HG03139 (cell line): Measurements from ENCODE around the gene PPP2R5D.
"Not testable (repeated sequence)": the region's sequence is repeated elsewhere in the genome, so short reads cannot be mapped to it uniquely, and the experiment has no call there.

Experiments
- ATAC-seq: cut with Tn5 transposase; IDR thresholded peaks from one replicate; pipeline ENCODE4 v1.9.1; 2021; ENCODE audit not compliant: unreplicated experiment

PPP2R5D gene

GRCh38 chr6:43021270-43022047 is 37.1 kb downstream of the PPP2R5D start, which contains the start of gene RRP36:
RRP36 (plus strand) TSS chr6:43021623; CDS start chr6:43021655, 32 bp downstream.
- peak; percentile 69 for ATAC-seq

DNA sequence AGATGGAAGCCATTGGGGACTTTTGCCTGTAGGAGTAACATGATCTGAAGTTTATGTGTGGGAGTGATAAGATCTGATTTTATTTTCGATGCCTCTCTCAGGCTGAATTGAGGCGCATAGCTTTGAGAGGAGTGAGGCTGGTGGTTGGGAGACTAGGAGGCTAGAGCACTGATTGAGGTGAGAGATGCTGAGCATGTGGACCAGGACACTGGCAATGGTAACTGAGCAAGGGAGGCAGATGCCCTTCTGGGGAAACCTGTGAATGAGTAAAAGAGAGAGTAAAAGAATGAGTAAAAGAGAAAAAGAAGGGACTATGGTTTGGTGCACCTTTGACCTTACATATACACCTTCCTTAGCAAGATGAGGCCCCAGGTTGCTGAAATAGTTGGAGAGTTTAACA is 40.1 kb downstream of the PPP2R5D start:
- ATAC-seq: no peak

DNA sequence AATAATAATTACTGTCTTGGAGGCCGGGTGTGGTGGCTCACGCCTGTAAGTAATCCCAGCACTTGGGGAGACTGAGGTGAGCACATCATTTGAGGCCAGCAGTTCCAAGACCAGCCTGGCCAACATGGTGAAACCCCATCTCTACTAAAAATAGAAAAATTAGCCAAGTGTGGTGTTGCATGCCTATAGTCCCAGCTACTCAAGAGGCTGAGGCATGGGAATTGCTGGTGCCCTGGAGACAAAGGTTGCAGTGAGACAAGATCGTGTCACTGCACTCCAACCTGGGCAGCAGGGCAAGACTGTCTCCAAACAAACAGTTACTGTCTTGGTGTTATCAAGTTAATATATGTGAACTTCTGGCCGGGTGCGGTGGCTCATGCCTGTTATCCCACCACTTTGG is 42.0 kb downstream of the PPP2R5D start:
- ATAC-seq: no peak

DNA sequence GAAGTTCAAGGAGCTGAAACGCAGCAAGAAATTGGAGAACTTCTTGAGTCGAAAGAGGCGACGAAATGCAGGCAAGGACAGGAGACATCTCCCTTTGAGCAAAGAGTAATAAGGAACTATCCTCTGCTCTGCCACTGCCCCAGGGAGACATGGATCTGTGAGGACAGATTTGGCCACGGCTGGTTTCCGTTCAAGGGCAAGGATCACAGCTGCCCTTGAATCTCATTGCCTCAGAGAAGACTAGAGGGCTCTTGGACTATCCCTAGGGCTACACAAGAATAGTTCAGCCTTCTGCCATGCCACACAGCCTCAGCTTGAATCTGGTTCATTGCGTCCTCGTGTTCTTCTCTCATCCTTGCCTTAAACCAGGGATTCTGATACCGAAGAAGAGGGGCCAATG is 44.8 kb downstream of the PPP2R5D start:
- no peak for ATAC-seq

- no peak for ATAC-seq
Measured at GRCh38 chr6:43032326-43032725, 48.0 kb downstream of the PPP2R5D start.

DNA sequence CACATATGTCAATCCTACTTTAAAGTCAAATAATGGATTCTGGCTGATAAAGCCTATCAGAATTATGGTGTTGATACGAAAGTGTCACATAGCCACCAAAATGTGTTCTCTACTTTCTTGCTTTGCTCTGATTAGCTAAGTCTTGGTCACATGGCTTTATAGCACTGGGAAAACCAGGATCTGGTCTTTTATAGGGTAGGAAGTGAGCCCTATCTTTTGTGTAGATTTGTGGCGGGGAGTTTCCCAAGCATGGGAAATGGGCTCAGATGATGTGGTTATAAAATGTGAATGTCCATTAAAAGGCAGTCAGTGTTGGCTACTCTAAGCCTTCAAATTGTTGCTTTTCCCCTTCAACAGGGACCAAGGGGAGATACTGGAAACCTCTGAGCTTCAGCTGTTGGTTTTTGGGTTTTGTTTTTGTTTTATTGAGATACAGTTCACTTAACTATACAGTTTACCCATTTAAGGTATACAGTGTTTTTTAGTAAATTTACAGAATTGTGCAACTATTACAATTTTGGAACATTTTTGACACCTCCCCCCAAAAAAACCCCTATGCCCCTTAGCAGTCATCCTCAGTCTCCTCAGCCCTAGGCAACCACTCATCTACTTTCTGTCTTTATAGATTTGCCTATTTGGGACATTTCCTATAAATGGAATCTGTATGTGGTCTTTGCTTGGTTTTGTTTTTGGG is 49.3 kb downstream of the PPP2R5D start:
- ATAC-seq: no peak

DNA sequence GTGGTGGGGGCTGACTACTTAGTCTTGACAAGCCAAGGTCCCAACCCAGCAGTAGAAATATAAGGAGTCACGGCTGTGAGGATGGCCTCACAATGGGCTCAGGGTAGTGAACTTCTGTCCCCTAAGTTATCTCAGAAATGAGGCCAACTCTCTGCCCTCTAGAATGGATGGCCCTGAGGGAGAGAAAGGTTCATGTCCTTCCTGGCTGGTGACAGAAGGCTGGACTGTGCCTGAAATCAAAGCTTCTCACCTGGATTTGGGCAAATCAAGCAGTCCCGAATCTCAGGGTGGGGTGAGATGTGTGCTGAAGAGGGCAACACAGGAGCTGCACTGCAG is 49.8 kb downstream of the PPP2R5D start:
- ATAC-seq: no peak

GRCh38 chr6:43035495-43036194 is 51.3 kb downstream of the PPP2R5D start:
- ATAC-seq: no peak

DNA sequence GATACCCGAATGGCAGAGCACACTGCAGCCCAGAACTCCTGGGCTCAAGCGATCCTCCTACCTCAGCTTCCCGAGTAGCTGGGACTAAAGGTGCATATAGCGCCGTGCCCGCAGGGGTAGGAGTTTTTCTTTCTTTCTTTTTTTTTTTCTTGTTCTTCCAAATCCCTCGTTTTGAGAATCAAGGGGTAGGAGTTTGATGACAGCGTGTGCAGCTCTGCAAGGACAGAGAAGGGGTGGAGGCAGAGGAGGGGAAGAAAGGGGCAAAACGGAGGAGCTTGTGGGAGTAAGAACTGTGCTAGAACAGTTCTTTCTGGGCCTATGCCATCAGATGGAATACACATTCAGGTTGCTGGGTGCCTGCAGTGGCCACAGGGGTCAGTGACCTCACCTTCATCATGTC is 52.3 kb downstream of the PPP2R5D start:
- no peak for ATAC-seq

- ATAC-seq: no peak
Measured at GRCh38 chr6:43037197-43037596, 52.8 kb downstream of the PPP2R5D start.

- no peak for ATAC-seq
Measured at GRCh38 chr6:43037706-43038105, 53.3 kb downstream of the PPP2R5D start.

DNA sequence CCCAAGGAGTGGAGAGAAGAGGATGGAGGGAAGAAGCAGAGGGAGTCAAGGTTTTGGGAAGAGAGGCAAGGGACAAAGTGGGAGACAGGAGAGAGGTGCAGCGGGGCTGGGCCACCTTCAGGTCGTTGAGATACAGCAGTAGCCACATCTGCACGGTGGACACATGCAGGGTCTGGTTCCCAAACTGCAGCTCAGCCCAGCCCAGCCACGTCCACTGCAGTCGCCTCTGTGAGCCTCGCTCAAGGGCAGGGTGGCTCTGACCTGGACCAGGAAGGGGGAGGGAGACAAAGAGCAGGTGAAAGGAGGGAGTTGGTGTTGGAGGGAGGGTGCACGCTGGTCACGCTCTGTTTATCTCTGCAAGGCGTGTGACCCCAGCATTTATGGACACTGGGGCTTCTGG is 54.4 kb downstream of the PPP2R5D start:
- ATAC-seq: no peak

DNA sequence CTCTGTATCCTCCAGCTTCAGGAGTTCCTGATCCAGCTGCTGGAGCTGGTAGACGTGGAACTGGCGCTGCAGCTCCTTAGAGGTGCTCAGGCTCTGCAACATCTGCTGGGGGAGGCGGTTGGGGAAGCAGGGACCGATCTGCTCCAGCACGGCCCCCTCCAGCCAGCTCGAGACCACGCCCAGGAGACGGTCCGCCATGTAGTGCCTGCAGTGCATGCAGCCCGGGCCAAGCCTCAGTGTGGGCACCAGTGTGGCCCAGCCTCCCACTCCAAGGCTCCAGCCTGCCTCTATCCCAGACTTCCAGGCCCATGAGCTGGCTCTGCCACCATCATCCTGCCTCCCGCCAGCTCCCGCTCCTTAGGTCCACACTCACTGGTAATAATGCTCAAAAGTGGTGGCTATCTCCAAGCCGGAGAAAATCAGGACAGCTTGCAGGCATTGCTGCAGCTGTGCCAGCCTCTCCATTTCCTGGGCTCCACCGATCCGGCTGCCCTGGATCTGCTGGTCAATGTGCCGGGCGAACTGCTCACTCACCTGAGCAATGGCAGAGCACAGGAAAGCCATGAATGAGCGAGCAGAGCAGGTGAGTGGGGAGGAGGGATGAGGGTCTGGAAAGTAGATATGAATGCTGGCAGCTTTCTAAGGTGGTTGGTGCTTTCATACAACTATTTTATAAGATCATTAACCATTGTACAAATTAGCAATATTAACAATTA is 56.3 kb downstream of the PPP2R5D start:
- ATAC-seq: no peak

DNA sequence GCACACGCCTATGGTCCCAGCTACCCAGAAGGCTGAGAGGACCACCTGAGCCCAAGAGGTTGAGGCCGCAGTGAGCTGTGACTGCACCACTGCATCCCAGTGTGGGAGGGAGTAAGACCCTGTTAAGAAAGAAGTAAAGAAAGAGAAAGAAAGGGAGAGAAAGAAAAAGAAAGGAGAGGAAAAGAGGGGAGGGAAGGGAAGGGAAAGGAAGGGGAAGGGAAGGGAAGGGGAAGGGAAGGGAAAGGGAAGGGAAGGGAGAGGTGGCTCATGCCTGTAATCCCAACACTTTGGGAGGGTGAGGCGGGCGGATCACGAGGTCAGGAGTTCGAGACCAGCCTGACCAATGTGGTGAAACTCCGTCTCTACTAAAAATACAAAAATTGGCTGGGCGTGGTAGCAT is 57.1 kb downstream of the PPP2R5D start:
- not testable (repeated sequence) for ATAC-seq

DNA sequence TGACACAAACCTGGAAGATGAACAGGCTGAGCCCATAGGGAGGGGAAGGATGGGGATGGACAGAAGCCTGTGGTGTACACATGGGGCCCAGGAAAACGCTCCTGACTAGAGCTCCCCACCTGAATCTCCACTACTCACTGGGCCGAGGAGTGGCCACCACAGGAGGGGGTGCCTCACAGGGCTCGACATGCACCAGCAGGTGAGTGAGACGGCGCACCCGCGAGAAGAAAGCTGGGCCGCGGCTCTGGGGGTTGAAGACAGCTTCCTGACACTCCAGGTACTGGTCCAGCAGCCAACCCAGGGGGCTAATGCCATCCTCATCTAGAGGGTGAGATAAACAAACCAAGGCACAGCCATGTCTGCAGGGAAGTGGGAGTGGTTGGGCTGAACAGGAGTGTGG is 58.9 kb downstream of the PPP2R5D start:
- no peak for ATAC-seq

DNA sequence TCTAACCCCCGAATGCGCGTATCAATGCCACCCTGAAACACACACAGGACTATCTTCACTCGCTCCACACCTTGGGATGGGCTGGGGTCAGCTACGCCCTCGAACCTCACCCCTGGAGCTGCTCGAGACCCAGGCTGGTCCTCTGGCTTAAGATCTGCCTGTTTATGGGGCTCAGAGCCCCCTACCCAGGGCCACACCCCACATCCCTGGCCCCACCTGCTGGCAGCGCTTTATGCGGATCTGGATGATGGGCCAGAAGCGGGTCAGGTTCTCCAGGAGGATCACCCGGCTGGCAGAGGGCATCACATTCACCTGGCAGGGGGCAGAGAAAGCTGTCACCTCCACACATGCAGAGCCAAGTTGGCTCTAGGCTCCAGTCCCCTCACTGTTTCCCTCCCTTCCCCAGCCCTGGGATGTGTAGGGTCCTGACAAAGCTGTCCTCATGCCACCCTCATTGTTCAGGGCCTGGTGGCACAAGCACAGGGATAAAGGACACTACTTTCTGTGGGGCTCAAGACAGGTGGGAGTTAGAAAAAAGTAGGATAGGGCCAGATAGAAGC is 61.1 kb downstream of the PPP2R5D start:
- no peak for ATAC-seq

DNA sequence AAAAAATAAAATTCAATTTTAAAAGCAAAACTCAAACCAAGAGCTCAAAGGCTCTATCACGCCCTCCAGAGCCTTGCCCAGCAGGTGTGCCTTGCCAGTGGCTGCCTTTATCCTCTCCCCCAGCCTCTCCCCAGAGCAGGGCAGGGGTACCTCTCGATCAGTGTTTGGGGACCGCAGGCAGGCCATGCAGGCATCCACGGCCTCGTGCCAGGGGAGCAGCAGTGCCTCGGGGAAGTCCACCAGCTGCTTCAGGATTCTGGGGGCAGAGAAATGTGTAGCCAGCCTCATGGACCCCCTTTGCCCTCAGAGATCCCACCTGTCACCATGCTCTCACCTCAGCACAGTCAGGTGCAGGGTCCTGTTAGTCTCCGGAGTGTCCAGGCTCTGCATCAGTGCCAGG is 63.6 kb downstream of the PPP2R5D start:
- ATAC-seq: no peak

GRCh38 chr6:43050981-43051380 is 66.6 kb downstream of the PPP2R5D start:
- no peak for ATAC-seq

DNA sequence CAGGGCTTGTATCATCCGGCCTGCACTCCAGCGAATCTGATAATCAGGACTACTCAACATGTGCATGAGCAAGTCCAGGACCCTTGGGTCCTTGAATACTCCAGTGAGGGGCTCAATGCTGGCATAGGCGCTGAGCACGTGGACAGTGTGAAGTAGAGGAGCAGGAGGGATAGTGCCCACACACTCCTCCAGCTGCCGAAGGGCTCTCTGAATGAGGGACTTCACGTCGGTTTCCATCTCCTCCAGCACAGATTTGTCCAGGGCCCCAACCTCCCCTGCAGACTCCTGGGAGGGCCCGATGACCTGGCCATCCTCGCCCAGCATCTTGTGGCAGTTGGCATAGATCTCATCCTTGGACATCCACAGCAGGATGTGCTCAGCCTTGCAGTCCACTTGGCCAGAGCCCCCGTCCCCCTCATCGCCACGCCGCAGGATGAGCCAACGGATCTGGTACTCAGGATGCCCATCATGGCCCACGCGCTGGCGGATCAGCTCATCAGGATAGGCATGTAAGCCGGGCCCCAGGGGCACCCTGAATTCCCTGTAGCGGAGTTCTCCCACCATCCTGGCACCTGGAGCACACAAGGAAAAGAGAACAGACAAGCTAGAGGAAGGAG is 68.0 kb downstream of the PPP2R5D start:
- ATAC-seq: no peak

GRCh38 chr6:43052842-43053544 is 68.6 kb downstream of the PPP2R5D start:
- ATAC-seq: no peak
